GM19397 (cell line): ENCODE measurements around the gene C5AR1.
"Not testable (repeated sequence)": the region's sequence is repeated elsewhere in the genome, so short reads cannot be mapped to it uniquely, and the experiment has no call there.

Experiments used
- ATAC-seq: cut with Tn5 transposase; IDR thresholded peaks from one replicate; pipeline ENCODE4 v1.9.1; 2021; ENCODE audit warnings: mild to moderate bottlenecking, moderate library complexity; ENCODE audit not compliant: unreplicated experiment

C5AR1 gene

GRCh38 chr19:47362321-47362720 is 52.7 kb downstream of the C5AR1 start:
- no peak for ATAC-seq

GRCh38 chr19:47363758-47364531 is 54.3 kb downstream of the C5AR1 start:
- ATAC-seq: no peak

GRCh38 chr19:47365455-47365854 is 55.8 kb downstream of the C5AR1 start:
- not testable (repeated sequence) for ATAC-seq

- ATAC-seq: no peak
These were observed 60.5 kb downstream of the C5AR1 start for GRCh38 chr19:47370045-47370611.

GRCh38 chr19:47371261-47371660 is 61.6 kb downstream of the C5AR1 start:
- no peak for ATAC-seq
